ENCODE results near the gene HRH2.

HRH2 gene

DNA sequence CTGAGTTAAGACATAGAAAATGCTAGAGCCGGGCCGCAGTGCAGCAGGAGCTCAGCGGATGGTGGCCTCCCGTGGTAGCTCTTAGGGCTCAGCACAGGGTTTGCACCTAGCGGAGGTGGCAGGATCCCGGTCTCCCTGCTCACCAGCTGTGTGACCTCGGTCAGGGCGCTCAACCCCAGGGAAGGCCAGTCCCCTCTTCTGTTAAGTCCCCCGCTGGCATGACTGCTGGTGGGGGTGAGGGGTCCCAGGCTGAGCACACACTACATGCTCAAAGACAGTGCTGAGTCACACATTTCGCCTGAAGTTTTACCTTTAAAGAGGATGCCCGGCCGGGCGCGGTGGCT is 39.0 kb downstream of the HRH2 start:
- TF ChIP-seq, protein P1, sequence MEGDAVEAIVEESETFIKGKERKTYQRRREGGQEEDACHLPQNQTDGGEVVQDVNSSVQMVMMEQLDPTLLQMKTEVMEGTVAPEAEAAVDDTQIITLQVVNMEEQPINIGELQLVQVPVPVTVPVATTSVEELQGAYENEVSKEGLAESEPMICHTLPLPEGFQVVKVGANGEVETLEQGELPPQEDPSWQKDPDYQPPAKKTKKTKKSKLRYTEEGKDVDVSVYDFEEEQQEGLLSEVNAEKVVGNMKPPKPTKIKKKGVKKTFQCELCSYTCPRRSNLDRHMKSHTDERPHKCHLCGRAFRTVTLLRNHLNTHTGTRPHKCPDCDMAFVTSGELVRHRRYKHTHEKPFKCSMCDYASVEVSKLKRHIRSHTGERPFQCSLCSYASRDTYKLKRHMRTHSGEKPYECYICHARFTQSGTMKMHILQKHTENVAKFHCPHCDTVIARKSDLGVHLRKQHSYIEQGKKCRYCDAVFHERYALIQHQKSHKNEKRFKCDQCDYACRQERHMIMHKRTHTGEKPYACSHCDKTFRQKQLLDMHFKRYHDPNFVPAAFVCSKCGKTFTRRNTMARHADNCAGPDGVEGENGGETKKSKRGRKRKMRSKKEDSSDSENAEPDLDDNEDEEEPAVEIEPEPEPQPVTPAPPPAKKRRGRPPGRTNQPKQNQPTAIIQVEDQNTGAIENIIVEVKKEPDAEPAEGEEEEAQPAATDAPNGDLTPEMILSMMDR (conservative IDR thresholded peaks at IDR 0.05; ENCODE audit: low read depth, low read length): no peak

DNA sequence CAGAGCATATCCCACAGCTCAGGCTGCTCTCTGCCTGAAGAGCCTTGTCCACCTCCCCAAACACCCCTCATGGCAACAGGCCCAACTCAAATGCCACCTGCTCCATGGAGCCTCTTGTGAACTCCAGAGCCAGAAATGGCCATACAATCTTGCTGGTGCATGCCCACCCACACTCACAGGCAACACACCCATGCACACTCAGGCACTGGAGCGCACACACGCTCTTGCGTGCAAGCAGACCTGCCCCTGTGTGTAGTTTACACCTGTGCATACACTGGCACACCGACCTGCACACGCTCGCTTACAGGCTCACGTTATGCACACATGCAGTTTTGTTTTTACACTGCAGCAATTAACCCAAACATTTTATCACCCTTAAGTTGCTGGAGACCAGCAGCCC is 40.0 kb downstream of the HRH2 start:
- DNase-seq (ENCODE audit: low read depth): no peak
- TF ChIP-seq, protein P1 (conservative IDR thresholded peaks at IDR 0.05; ENCODE audit: low read depth, low read length): no peak
- no peak overlapping the region for H3K4me3 ChIP-seq (ENCODE audit: low read length)

More for the DNA sequence above, 39.0 kb downstream of the HRH2 start:
- DNase-seq (ENCODE audit: low read depth): no peak
- H3K4me3 ChIP-seq (ENCODE audit: low read length): no peak overlapping the region

DNA sequence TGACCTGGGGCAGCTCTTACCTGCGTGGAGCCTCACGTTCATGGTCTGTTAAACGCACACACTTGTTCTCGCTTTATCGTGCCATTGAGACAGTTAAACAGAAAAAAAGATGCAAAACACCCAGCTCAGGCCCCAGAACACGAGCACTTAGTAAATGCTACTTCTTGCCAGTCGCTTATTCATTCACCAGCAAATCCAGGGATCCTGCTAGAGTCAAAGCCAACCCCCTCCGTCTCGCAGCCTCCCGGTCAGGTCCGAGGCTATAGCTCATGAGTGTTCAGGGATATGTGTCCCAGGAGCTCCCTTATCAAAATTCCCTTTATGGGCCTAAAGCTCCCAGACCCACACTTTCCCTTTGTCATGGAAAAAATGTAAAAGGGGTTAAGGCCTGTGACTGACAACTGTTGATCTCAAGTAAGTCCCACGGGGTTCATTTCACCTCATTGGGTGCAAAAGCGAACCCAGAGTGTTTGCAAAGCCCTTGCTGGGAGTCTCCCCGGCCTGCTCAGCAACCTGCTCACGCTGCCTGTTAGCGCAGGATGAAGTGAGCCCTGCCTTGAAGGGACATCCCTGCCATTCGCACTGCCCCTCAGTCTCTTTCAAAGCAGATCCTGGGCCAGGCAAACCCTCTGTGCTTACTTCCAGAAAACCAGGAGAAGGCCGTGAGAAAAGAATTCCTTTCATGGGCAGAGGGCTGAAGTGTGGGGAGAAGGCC is 40.7 kb downstream of the HRH2 start:
- DNase-seq (ENCODE audit: low read depth): no peak
- TF ChIP-seq, protein P1 (conservative IDR thresholded peaks at IDR 0.05; ENCODE audit: low read depth, low read length): no peak
- H3K4me3 ChIP-seq (ENCODE audit: low read length): no peak overlapping the region

DNA sequence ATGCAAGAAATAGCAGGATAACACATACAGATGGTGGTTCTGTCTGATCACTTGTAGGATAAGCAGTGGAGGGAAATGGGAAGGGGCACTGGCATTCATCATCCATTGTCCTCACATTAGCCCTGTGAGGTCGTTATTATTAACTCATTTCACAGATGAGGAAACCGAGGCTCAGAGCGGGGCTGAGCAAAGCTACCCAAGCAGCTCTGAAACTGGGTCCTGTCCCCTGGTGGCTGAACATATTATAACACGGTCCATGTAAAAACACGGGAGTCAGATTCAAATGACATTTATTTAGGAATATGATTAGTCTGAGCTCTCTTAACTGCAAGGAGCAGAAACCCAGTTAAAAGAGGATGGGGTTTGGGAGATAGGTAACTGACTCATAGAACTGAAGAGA is 43.1 kb downstream of the HRH2 start:
- H3K4me3 ChIP-seq (ENCODE audit: low read length): no peak overlapping the region
- TF ChIP-seq, protein P1 (conservative IDR thresholded peaks at IDR 0.05; ENCODE audit: low read depth, low read length): no peak
- DNase-seq (ENCODE audit: low read depth): no peak

GRCh38 chr5:175701797-175702196 is 43.9 kb downstream of the HRH2 start:
- no peak overlapping the region for H3K4me3 ChIP-seq (ENCODE audit: low read length)
- TF ChIP-seq, protein P1 (conservative IDR thresholded peaks at IDR 0.05; ENCODE audit: low read depth, low read length): no peak
- DNase-seq (ENCODE audit: low read depth): no peak

DNA sequence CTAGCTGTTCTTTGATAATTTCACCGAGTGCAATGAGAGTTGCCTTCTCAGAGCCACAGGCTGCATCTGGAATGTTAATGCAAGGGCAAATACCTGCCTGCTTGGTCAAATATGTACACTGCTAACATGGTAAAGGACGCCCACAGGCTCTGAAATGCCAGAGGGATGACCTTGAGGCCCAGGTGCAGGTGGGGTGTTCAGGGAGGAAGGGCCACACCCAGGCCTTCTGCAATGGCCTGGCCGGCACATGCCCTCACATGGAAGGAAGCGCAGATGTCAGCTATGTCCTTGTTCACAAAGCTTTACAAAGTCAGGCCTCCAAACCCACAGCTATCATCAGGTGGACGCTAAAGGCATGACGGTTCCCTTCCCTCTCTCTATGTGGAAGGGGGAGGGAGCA is 48.6 kb downstream of the HRH2 start:
- TF ChIP-seq, protein P1 (conservative IDR thresholded peaks at IDR 0.05; ENCODE audit: low read depth, low read length): no peak
- no peak overlapping the region for H3K4me3 ChIP-seq (ENCODE audit: low read length)
- DNase-seq (ENCODE audit: low read depth): no peak

DNA sequence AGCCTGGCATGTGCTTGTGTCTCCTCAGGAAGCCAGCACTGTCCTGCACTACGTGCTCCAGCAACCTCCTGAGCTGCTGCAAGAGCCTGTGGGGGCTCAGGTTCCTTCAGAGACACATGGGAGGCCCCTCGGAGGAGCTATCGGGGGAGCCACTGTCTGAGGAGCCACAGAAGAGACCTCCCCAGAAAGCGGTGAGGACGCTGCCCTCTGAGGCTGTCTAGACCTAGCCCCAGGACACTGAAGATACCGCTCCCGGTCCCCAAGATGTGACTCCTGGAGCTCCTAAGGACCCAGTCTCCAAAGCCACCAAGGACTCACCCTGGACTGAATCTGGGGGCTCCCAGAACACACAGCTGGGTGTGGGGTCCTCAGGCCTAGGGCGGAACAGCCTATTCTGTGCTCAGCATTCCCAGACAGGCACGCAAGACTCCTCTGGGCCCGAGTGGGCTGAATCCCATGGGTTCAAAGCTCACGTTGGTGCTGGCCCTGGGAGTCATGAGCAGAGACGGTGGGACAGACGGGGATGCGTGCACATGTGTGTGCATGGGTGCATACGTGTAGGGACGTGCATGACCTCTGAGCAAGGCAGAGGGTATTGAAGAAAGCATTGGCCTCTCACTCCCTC is 50.0 kb downstream of the HRH2 start:
- TF ChIP-seq, protein P1 (conservative IDR thresholded peaks at IDR 0.05; ENCODE audit: low read depth, low read length): no peak
- H3K4me3 ChIP-seq (ENCODE audit: low read length): no peak overlapping the region
- no peak for DNase-seq (ENCODE audit: low read depth)

Data from retinal pigment epithelial cell (primary cell).